Epithelial cell of proximal tubule (primary cell): ENCODE results near the gene SMC1B. TPM values are rescaled to one million over a fixed set of nuclear protein-coding genes. Genes with fewer than 3 reads are reported as not detected.
"Not testable (repeated sequence)": the region's sequence is repeated elsewhere in the genome, so short reads cannot be mapped to it uniquely, and the experiment has no call there.

Experiments used
- DNase-seq: peaks from one replicate; pipeline ENCODE4 v3.0.0-alpha.2; 2011; ENCODE audit warnings: low read depth
- H3K4me3 ChIP-seq: 2 replicates; pipeline ENCODE4 v1.5.1; 2011; ENCODE audit warnings: low read depth, mild to moderate bottlenecking, low read length
- CTCF ChIP-seq: conservative IDR thresholded peaks from 2 replicates; pipeline ENCODE4 v1.5.1; 2012; ENCODE audit warnings: low read depth, mild to moderate bottlenecking, low read length
- total RNA-seq: library from RNA; depleted of rRNA; stranded (reverse); fragments of >200 nt; gene quantifications from 2 replicates; pipeline ENCODE4 v1.2.3, GENCODE V29; 2015

The SMC1B gene
- total RNA-seq, 1 donor from 2014 or later: 0.63 TPM

DNA sequence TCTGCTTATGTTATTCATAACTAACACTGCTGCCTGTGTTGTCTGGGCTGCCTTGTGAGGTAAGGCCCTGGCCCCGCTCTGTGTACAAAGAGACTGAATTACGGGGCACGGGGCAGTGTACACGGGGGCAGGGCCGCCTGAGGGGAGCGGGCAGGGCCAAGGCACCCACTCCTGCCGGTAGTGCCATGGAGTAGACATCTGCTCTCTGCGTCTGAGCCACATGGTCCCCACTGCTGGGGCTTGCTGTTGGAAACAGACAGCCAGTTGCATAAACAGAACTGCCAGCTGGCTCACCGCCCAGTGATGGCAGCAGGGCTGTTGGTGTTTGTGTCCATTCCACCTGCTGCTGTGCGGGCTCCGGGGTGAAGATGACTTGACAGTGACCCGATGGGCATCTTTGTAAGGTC lies 83.9 kb downstream of the SMC1B start:
- H3K4me3 ChIP-seq: no peak overlapping the region
- DNase-seq: no peak
- TF ChIP-seq CTCF: no peak

- DNase-seq: no peak
- H3K4me3 ChIP-seq: no peak overlapping the region
- no peak for TF ChIP-seq CTCF
Observed at GRCh38 chr22:45328822-45329529, 84.4 kb downstream of the SMC1B start.

GRCh38 chr22:45328261-45328660 lies 85.1 kb downstream of the SMC1B start:
- not testable (repeated sequence) for DNase-seq, H3K4me3 ChIP-seq

DNA sequence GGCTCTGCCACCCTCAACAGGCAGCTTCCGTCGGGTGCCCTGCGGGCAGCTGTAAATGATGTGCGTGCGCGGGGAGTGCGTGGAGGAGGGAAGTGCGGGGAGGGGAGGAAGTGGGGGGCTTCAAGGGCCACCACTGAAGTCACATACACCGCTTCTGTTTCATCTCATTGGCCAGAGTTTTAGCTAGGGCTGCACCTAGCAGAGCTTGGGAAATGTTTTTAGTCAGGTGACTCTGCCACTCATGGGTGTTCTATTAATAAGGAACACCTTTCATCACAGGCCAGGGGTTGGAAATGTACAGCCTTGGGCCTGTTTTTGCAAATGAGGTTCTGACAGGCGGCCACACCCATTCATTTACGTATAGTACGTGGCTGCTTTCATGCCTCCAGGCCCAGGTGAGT lies 89.1 kb downstream of the SMC1B start:
- TF ChIP-seq CTCF: no peak
- H3K4me3 ChIP-seq: no peak overlapping the region
- no peak for DNase-seq

DNA sequence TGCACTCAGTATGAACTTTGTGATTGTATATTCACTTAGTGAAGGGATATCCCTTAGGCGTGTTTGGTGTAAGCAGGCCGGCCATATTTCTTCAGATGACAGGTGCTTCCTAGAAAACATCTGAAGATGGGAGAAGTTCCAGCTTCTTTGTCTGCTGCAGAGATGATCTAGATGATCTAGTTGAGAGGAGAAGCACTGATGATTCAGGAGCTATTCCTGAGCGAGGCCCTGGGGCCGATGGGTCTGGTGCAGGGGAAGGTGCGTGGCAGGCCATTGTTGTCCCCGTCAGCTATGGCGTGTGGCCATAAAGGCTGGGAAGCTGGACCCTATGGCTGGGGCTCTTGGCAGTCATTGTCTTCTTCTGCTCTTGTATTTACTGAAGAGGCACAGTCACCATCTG lies 89.7 kb downstream of the SMC1B start:
- DNase-seq: no peak
- TF ChIP-seq CTCF: no peak
- H3K4me3 ChIP-seq: no peak overlapping the region

GRCh38 chr22:45322873-45323525 lies 90.4 kb downstream of the SMC1B start:
- no peak overlapping the region for H3K4me3 ChIP-seq
- DNase-seq: no peak
- no peak for TF ChIP-seq CTCF

- no peak for TF ChIP-seq CTCF
- no peak for DNase-seq
- H3K4me3 ChIP-seq: no peak overlapping the region
Observed at GRCh38 chr22:45321827-45322226, 91.6 kb downstream of the SMC1B start.
